Epithelial cell of proximal tubule (primary cell): ENCODE data around the gene HARBI1. TPM values are rescaled to one million over a fixed set of nuclear protein-coding genes. Genes with fewer than 3 reads are reported as not detected.

ENCODE experiments used
- DNase-seq: peaks from one replicate; pipeline ENCODE4 v3.0.0-alpha.2; 2011; ENCODE audit warnings: low read depth
- H3K4me3 ChIP-seq: 2 replicates; pipeline ENCODE4 v1.5.1; 2011; ENCODE audit warnings: low read depth, mild to moderate bottlenecking, low read length
- total RNA-seq: library from RNA; depleted of rRNA; stranded (reverse); fragments of >200 nt; gene quantifications from 2 replicates; pipeline ENCODE4 v1.2.3, GENCODE V29; 2015
- TF ChIP-seq, protein P1 (sequence below): conservative IDR thresholded peaks from 2 replicates; pipeline ENCODE4 v1.5.1; 2012; ENCODE audit warnings: low read depth, mild to moderate bottlenecking, low read length

HARBI1 gene
- total RNA-seq, 1 donor from 2014 or later: 1.6 TPM

DNA sequence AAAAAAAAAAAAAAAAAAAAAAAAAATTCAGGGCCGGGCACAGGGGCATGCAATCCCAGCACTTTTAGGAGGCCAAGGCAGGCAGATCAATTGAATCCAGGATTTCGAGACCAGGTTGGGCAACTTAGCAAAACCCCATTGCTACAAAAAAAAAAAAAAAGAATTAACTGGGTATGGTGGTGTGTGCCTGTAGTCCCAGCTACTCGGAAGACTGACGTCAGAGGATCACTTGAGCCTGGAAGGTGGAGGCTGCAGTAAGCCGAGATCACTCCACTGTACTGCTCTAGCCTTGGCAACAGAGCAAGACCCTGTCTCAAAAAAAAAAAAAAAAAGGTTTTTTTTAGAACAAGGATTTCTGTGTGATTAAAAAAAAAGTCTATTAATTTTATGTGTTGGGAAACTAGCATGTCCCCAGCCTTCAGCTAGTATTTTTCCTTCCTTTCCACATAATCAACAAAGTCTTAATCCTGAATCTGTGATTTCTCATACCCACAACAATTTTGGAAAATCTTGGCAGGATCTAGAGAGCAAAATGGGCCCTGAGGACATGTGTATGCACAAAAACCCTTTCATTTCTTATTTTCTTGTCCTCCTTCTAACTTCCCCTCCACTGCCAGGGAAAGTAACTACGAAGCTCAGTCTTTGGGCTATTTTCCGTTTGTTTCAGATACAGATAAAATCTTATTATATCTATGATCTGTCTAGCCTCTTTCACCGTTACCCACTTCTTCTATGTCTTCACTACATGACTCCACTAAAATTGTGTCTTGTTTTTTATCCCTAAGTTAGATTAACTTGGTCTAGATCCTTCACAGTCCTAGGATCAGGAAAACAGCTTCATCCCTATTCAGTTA, 17.5 kb downstream of the HARBI1 start:
- DNase-seq: no peak
- H3K4me3 ChIP-seq: no peak overlapping the region
- TF ChIP-seq, protein P1, sequence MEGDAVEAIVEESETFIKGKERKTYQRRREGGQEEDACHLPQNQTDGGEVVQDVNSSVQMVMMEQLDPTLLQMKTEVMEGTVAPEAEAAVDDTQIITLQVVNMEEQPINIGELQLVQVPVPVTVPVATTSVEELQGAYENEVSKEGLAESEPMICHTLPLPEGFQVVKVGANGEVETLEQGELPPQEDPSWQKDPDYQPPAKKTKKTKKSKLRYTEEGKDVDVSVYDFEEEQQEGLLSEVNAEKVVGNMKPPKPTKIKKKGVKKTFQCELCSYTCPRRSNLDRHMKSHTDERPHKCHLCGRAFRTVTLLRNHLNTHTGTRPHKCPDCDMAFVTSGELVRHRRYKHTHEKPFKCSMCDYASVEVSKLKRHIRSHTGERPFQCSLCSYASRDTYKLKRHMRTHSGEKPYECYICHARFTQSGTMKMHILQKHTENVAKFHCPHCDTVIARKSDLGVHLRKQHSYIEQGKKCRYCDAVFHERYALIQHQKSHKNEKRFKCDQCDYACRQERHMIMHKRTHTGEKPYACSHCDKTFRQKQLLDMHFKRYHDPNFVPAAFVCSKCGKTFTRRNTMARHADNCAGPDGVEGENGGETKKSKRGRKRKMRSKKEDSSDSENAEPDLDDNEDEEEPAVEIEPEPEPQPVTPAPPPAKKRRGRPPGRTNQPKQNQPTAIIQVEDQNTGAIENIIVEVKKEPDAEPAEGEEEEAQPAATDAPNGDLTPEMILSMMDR: no peak

DNA sequence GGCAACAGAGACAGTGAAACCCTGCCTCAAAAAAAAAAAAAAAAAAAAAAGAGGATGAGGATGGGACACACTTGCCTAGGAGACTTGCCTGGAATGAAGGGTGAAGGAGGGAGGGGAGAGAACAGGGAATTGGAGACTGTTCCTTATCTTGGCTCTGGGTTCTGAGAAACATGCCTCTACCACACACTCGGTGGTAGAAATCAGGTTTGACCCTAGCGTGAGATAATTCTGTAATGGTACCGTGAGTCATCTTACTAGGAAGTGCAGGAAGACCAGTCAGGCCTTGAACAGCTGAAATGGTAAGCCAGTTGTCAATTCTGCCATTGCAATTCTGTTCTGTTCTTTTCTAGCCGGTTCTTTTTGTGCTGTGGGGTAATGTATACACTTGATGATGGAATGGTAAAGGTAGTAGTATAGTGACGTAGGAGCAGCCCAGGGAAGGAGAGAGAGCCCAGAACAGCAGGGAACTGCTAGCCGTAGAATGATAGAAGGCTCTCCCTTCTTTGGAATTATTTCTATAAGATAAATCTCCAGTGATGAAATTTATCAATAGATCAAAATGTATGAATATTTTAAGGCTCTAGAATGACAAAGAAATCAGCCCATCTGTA, 19.3 kb downstream of the HARBI1 start:
- no peak overlapping the region for H3K4me3 ChIP-seq
- DNase-seq: no peak
- TF ChIP-seq, protein P1: no peak

DNA sequence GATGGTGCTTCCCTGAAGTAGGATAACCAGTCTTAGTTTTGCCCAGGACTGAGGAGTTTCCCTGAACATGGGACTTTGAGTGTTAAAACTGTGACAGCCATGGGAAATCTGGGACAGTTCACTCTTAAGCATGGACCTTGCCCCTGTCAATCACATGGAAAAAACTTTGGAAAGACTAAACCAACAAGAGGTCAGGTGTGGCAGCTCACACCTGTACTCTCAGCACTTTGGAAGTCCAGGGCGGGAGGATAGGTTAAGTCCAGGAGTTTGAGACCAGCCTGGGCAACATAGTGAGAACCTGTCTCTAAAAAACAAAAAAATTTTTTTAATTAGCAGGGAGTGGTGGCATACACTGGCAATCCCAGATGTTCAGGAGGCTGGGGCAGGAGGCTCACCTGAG, 19.9 kb downstream of the HARBI1 start:
- DNase-seq: no peak
- no peak overlapping the region for H3K4me3 ChIP-seq
- TF ChIP-seq, protein P1: no peak

DNA sequence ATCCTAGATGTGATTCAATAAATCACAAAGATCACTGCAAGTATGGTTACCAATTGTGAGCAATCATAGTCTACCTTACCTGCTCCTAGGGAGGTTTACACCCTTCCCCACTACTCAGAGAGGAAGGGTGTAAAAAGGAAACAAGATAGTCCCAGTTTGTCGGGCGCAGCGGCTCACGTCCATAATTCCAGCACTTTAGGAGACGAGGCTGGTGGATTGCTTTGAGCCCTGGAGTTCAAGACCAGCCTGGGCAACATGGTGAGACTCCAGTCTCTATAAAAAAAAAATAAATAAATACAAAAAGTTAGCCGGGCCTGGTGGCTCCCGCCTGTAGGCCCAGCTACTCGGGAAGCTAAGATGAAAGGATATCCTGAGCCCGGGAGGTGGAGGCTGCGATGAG, 22.2 kb downstream of the HARBI1 start:
- TF ChIP-seq, protein P1: no peak
- DNase-seq: no peak
- H3K4me3 ChIP-seq: no peak overlapping the region

DNA sequence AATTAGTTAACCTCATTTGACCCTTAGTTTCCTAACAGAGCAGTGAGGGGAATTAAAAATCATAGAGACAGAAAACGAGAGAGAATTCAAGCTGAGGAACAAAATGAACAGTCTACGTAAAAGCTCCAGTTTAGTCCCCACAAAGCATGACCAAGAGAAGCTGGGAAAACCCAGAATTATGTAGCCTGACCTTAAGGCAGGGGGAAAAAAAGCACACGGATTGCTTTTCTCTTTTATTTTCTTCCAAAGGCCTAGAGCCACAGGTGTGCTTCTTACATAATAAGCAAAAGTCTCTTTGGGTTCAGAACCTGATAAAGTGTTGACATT, 22.7 kb downstream of the HARBI1 start:
- peak overlapping the region; percentile 97 for H3K4me3 ChIP-seq
- TF ChIP-seq, protein P1: no peak
- no peak for DNase-seq

DNA sequence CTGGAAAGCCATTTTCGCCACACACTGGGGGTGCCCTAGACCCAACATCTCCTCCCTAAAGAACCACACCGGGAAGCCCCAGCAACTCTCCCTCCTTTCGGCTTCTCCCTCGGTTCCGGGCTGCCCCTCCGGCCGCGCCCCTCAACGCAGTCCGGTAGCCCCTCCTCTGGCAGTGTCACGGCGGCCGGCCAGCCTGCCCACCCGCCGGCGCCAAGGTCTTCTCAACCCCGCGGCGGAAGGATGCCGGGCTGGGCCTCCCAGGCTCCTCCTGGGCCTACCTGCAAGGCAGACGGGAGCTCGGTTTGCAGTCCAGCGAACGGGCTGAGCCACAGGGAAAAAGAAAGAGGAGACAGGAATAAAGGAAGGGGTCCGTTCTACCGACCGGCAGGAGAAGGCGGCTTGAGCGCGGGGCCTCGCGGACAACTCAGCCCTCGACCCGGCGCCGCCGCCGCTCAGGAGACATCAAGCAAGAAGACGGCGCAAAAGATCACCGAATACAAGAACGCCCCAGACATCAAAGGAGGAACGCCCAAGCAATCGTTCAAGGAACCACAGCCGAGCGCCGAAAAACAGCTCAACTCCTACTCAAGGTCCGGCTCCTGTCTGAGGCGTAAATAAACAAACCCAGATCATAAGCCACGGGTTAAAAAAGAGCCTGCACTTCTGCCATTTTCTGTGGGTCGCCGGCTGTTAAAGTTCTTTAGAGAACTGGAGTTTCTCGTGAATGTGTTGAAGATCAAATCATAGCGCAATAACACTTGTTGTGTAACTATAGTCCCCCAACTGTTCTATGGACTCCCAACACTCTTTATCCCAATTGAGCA, 23.3 kb downstream of the HARBI1 start, which contains the start of gene AMBRA1:
TSS of gene AMBRA1 (minus strand) at position 474 of the 824 bp plus-strand sequence. CDS start 45,643 bp downstream, outside the sequence.
- H3K4me3 ChIP-seq: peak within 1 kb of the TSS; percentile 97
- peak; percentile 75 for DNase-seq
- TF ChIP-seq, protein P1: no peak
